GM23248 (cell line): ENCODE data around the gene MYEOV.

Source experiments
- EZH2 ChIP-seq: fragments of 200-600 bp; sonication (generic); IDR thresholded peaks from 2 replicates; pipeline ENCODE4 v1.6.1; 2018; ENCODE audit warnings: antibody characterized with exemption, mild to moderate bottlenecking; ENCODE audit not compliant: insufficient read depth, poor library complexity, severe bottlenecking
- EZH2phosphoT487 ChIP-seq: fragments of 200-600 bp; sonication (generic); IDR thresholded peaks from 2 replicates; pipeline ENCODE4 v1.6.1; 2018; ENCODE audit warnings: antibody characterized with exemption, moderate library complexity, mild to moderate bottlenecking, low read depth; ENCODE audit not compliant: insufficient read depth

DNA sequence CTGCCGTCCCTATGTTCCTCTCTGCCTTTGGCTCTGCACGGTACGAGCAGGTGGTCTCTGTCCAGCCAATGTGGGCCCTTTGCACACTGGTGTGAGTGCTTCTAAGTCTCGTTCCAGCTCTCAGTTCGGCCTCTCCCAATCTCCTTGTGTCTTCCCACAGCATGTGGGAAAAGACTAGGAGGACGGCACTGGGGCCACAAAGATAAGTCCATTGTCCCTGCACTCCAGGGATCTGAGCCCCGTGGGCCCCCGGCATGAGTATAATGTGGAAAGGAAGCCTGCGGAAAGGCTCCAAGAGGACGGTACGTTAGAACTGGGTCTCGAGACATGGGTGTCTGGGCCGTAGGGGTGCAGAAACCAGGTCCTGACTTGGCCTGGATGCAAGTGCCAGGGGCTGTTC is 16.4 kb downstream of the MYEOV start:
- TF ChIP-seq EZH2 (no peak), EZH2phosphoT487 (no peak)
